Naive thymus-derived CD8-positive, alpha-beta T cell (primary cell): ENCODE data around the gene SLC4A2. TPM values are rescaled to one million over a fixed set of nuclear protein-coding genes. Genes with fewer than 3 reads are reported as not detected.

Source experiments
- ATAC-seq, 2 donors: fragments of 150-1000 bp; cut with Tn5 transposase in 1 of 2; sonication (Bioruptor Pico), chemical (Tn5 transposase) in 1 of 2; 1 replicate in 1 of 2; 2 replicates in 1 of 2; pipeline ENCODE4 v1.10.0; 2021; ENCODE audit warnings: mild to moderate bottlenecking in 2 of 2, moderate library complexity in 2 of 2
- POLR2A ChIA-PET: fragments of 350-600 bp; sonication (Branson Sonifier 250); formaldehyde crosslinking; loops from one replicate; lab custom pipeline; 2021; ENCODE audit warnings: antibody characterized with exemption; lab: Charles Lee
- DNase-seq, 10 donors: peaks; one replicate each; pipeline versions ENCODE4 v3.0.0 to v3.0.0-alpha.2; 2020 to 2022
- H3K27ac Mint-ChIP-seq, 10 donors: one replicate each; pipeline ENCODE4 v1.8.0; 2020 to 2022; ENCODE audit warnings: mild to moderate bottlenecking in 10 of 10, mixed read lengths in 10 of 10, moderate library complexity in 4 of 10, inconsistent platforms in 1 of 10
- H3K27me3 Mint-ChIP-seq, 5 donors: one replicate each; pipeline ENCODE4 v1.8.0; 2021 to 2022; ENCODE audit warnings: mixed read lengths in 5 of 5
- H3K36me3 Mint-ChIP-seq, 3 donors: one replicate each; pipeline ENCODE4 v1.8.0; 2020 to 2022; ENCODE audit warnings: mixed read lengths in 3 of 3, mild to moderate bottlenecking in 2 of 3, inconsistent platforms in 1 of 3
- H3K4me1 Mint-ChIP-seq, 4 donors: one replicate each; pipeline ENCODE4 v1.8.0; 2021 to 2022; ENCODE audit warnings: mixed read lengths in 4 of 4
- H3K4me3 Mint-ChIP-seq, 10 donors: one replicate each; pipeline ENCODE4 v1.8.0; 2020 to 2022; ENCODE audit warnings: mild to moderate bottlenecking in 10 of 10, mixed read lengths in 10 of 10, moderate library complexity in 6 of 10, inconsistent platforms in 1 of 10
- H3K9me3 Mint-ChIP-seq, 9 donors: one replicate each; pipeline ENCODE4 v1.8.0; 2020 to 2022; ENCODE audit warnings: mixed read lengths in 9 of 9, mild to moderate bottlenecking in 3 of 9, inconsistent platforms in 1 of 9, moderate library complexity in 1 of 9
- polyA plus RNA-seq, 3 donors: library from polyadenylated mRNA; unstranded; fragments of 300-500 nt; fragmentation: Illumina TruSeq; gene quantifications; one replicate each; pipeline ENCODE4 v1.2.3, GENCODE V29; 2021
- total RNA-seq, 8 experiments: library from RNA in 2 of 8; stranded (reverse) in 2 of 8; gene quantifications; one replicate each; pipeline ENCODE4 v1.2.3 and lab custom pipeline; 2021 to 2026

The SLC4A2 gene
- total and polyA plus RNA-seq, 5 experiments from 2014 or later, result 10.1 to 60.6 (median 18.0) TPM

- POLR2A ChIA-PET, result interaction anchor here (0.6 kb wide), 1 partner anchor 42 kb away, joined by 6 read pairs; no protein-coding TSS in a partner anchor
Observed at GRCh38 chr7:151047976-151048815, 11.2 kb upstream of the SLC4A2 start, which contains the start of gene ASIC3. TSS of gene ASIC3 (plus strand) at chr7:151048531. CDS start at chr7:151048886, 355 bp downstream.

GRCh38 chr7:151048911-151049463 is 10.4 kb upstream of the SLC4A2 start:
- Mint-ChIP-seq H3K4me1 (peaks cover 7 to 14% (median 12%) of the 10 kb centered on the region in 4 donors), H3K36me3 (peaks cover 0 to 12% (median 0%) of the 10 kb centered on the region in 3 donors), H3K9me3 (no peaks in the 10 kb centered on the region), H3K27me3 (peaks cover 0 to 4% (median 0%) of the 10 kb centered on the region in 5 donors), H3K27ac (peak overlapping the region in 1 of 10 donors; percentile 55), H3K4me3 (no peak overlapping the region)
- no peak for DNase-seq
- POLR2A ChIA-PET, result no interaction called here
- ATAC-seq, result no peak

More at GRCh38 chr7:151047976-151048815, 11.2 kb upstream of the SLC4A2 start, which contains the start of gene ASIC3:
- Mint-ChIP-seq H3K36me3 (peaks cover 0 to 12% (median 0%) of the 10 kb centered on the region in 3 donors), H3K27me3 (peaks cover 0 to 4% (median 0%) of the 10 kb centered on the region in 5 donors), H3K27ac (peak within 1 kb of the TSS in 2 of 10 donors; percentile 55 to 63), H3K4me1 (peaks cover 6 to 14% (median 10%) of the 10 kb centered on the region in 4 donors), H3K9me3 (no peaks in the 10 kb centered on the region), H3K4me3 (no peak within 1 kb of the TSS)
- DNase-seq (no peak), ATAC-seq (no peak)

- POLR2A ChIA-PET, result interaction anchor here (0.8 to 1.0 kb wide), 5 partner anchors 23 to 43 kb away, joined by 3 to 4 read pairs (median 3); partner anchors contain the start of gene ABCB8
- H3K9me3 Mint-ChIP-seq, result no peaks in the 10 kb centered on the region
- peaks cover 7 to 21% (median 12%) of the 10 kb centered on the region in 4 donors for H3K4me1 Mint-ChIP-seq
- no peaks in the 10 kb centered on the region for H3K36me3 Mint-ChIP-seq
- peaks cover 0 to 5% (median 0%) of the 10 kb centered on the region in 5 donors for H3K27me3 Mint-ChIP-seq
- peak; percentile 90 to 93 for ATAC-seq
- peak; percentile 26 to 79 (median 62) for DNase-seq
- H3K27ac Mint-ChIP-seq, result no peak overlapping the region
- no peak overlapping the region for H3K4me3 Mint-ChIP-seq
Observed at GRCh38 chr7:151051108-151051507, 8.3 kb upstream of the SLC4A2 start.

GRCh38 chr7:151053096-151053495 is 6.3 kb upstream of the SLC4A2 start:
- ATAC-seq (no peak), DNase-seq (no peak)
- POLR2A ChIA-PET, result interaction anchor here (0.7 kb wide), 1 partner anchor 34 kb away, joined by 3 read pairs; no protein-coding TSS in a partner anchor
- Mint-ChIP-seq H3K4me3 (peak overlapping the region in 1 of 10 donors; percentile 38), H3K4me1 (peaks cover 13 to 32% (median 26%) of the 10 kb centered on the region in 4 donors), H3K9me3 (no peaks in the 10 kb centered on the region), H3K27me3 (peaks cover 0 to 5% (median 0%) of the 10 kb centered on the region in 5 donors), H3K27ac (no peak overlapping the region), H3K36me3 (no peaks in the 10 kb centered on the region)

- POLR2A ChIA-PET, result no interaction called here
- Mint-ChIP-seq H3K4me3 (peak overlapping the region in 1 of 10 donors; percentile 22), H3K36me3 (no peaks in the 10 kb centered on the region), H3K27me3 (peaks cover 0 to 5% (median 0%) of the 10 kb centered on the region in 5 donors), H3K9me3 (no peaks in the 10 kb centered on the region), H3K27ac (no peak overlapping the region), H3K4me1 (peaks cover 17 to 37% (median 31%) of the 10 kb centered on the region in 4 donors)
- ATAC-seq (no peak), DNase-seq (no peak)
Observed at GRCh38 chr7:151053751-151054150, 5.6 kb upstream of the SLC4A2 start.

GRCh38 chr7:151056283-151056665 is 3.1 kb upstream of the SLC4A2 start:
- POLR2A ChIA-PET, result interaction anchor here (0.6 to 5.2 kb wide), 4 partner anchors 16 to 651 kb away, joined by 3 to 42 read pairs (median 4); partner anchors contain the start of genes ABCB8 and FASTK
- Mint-ChIP-seq H3K9me3 (no peaks in the 10 kb centered on the region), H3K4me1 (peaks cover 15 to 52% (median 48%) of the 10 kb centered on the region in 4 donors), H3K27me3 (peaks cover 0 to 5% (median 0%) of the 10 kb centered on the region in 5 donors), H3K36me3 (no peaks in the 10 kb centered on the region), H3K27ac (no peak overlapping the region), H3K4me3 (peak overlapping the region; percentile 59 to 97 (median 94))
- ATAC-seq, result no peak
- DNase-seq, result no peak

- POLR2A ChIA-PET, result interaction anchor here (0.8 to 5.2 kb wide), 6 partner anchors 22 to 60 kb away, joined by 3 to 42 read pairs (median 22); partner anchors contain the start of genes ABCB8, AGAP3, FASTK and TMUB1
- Mint-ChIP-seq H3K27ac (peak overlapping the region in 8 of 10 donors; percentile 31 to 97 (median 86)), H3K36me3 (no peaks in the 10 kb centered on the region), H3K27me3 (peaks cover 0 to 4% (median 0%) of the 10 kb centered on the region in 5 donors), H3K4me3 (peak overlapping the region; percentile 88 to 97 (median 94)), H3K4me1 (peaks cover 21 to 58% (median 51%) of the 10 kb centered on the region in 4 donors), H3K9me3 (no peaks in the 10 kb centered on the region)
- no peak for DNase-seq
- no peak for ATAC-seq
Observed at GRCh38 chr7:151056666-151057505, 2.5 kb upstream of the SLC4A2 start.

GRCh38 chr7:151057506-151057988 is 1.8 kb upstream of the SLC4A2 start, which contains the start of gene CDK5:
TSS of gene CDK5 (minus strand) at chr7:151057897. CDS start at chr7:151057848, 49 bp downstream.
- peak; percentile 6 to 13 for ATAC-seq
- Mint-ChIP-seq H3K27ac (peak within 1 kb of the TSS; percentile 85 to 98 (median 96)), H3K9me3 (no peaks in the 10 kb centered on the region), H3K27me3 (peaks cover 0 to 3% (median 0%) of the 10 kb centered on the region in 5 donors), H3K4me1 (peaks cover 21 to 56% (median 49%) of the 10 kb centered on the region in 4 donors), H3K36me3 (no peaks in the 10 kb centered on the region), H3K4me3 (peak within 1 kb of the TSS; percentile 88 to 97 (median 94))
- no peak for DNase-seq
- POLR2A ChIA-PET, result interaction anchor here (1.0 to 5.2 kb wide), 5 partner anchors 22 to 60 kb away, joined by 3 to 42 read pairs (median 23); partner anchors contain the start of genes ABCB8, AGAP3, FASTK and TMUB1

GRCh38 chr7:151057989-151058780 is 1.2 kb upstream of the SLC4A2 start:
- Mint-ChIP-seq H3K4me3 (peak overlapping the region; percentile 88 to 97 (median 94)), H3K36me3 (peaks cover 0 to under 1% (median 0%) of the 10 kb centered on the region in 3 donors), H3K27ac (peak overlapping the region; percentile 85 to 98 (median 96)), H3K4me1 (peaks cover 18 to 51% (median 44%) of the 10 kb centered on the region in 4 donors), H3K9me3 (no peaks in the 10 kb centered on the region), H3K27me3 (peaks cover 0 to 1% (median 0%) of the 10 kb centered on the region in 5 donors)
- ATAC-seq (peak; percentile 91), DNase-seq (peak; percentile 91 to 99 (median 98))
- POLR2A ChIA-PET, result interaction anchor here (0.6 to 5.2 kb wide), 8 partner anchors 21 to 689 kb away, joined by 3 to 42 read pairs (median 12); partner anchors contain the start of genes ABCB8, AGAP3, ATG9B and FASTK

- H3K27me3 Mint-ChIP-seq, result peaks cover 0 to 1% (median 0%) of the 10 kb centered on the region in 5 donors
- H3K27ac Mint-ChIP-seq, result peak overlapping the region; percentile 85 to 98 (median 96)
- no peaks in the 10 kb centered on the region for H3K9me3 Mint-ChIP-seq
- peak in 1 of 10 donors; percentile 13 for DNase-seq
- no peak for ATAC-seq
- H3K4me1 Mint-ChIP-seq, result peaks cover 17 to 53% (median 42%) of the 10 kb centered on the region in 4 donors
- H3K4me3 Mint-ChIP-seq, result peak overlapping the region; percentile 88 to 97 (median 94)
- POLR2A ChIA-PET, result interaction anchor here (0.6 to 5.2 kb wide), 8 partner anchors 20 to 690 kb away, joined by 3 to 42 read pairs (median 12); partner anchors contain the start of genes ABCB8, AGAP3, ATG9B and FASTK
- H3K36me3 Mint-ChIP-seq, result peaks cover 0 to 3% (median 0%) of the 10 kb centered on the region in 3 donors
Observed at GRCh38 chr7:151058781-151059366, 515 bp upstream of the SLC4A2 start.
